Tibial nerve (tissue), 4 donors: ENCODE results near the gene PRG2. TPM values are rescaled to one million over a fixed set of nuclear protein-coding genes. Genes with fewer than 3 reads are reported as not detected.

ENCODE experiments used
- DNase-seq, 2 donors: peaks; one replicate each; pipeline ENCODE4 v3.0.0-alpha.2; 2019; ENCODE audit warnings: low spot score in 2 of 2
- H3K27ac ChIP-seq, 4 donors: fragments of 200-600 bp; sonication (generic) in 3 of 4; one replicate each; pipeline ENCODE4 v1.5.1; 2017 to 2019; ENCODE audit warnings: mild to moderate bottlenecking in 1 of 4
- H3K27me3 ChIP-seq, 2 donors: fragments of 200-600 bp; sonication (generic) in 1 of 2; one replicate each; pipeline versions ENCODE4 v1.5.1 to v1.6.0; 2017 to 2019
- H3K36me3 ChIP-seq, 3 donors: fragments of 200-600 bp; sonication (generic); one replicate each; pipeline ENCODE4 v1.5.1; 2018 to 2019
- H3K4me1 ChIP-seq, 4 donors: fragments of 200-600 bp; sonication (generic) in 3 of 4; one replicate each; pipeline ENCODE4 v1.5.1; 2017 to 2019
- H3K4me3 ChIP-seq, 4 donors: fragments of 200-600 bp; sonication (generic) in 3 of 4; one replicate each; pipeline ENCODE4 v1.5.1; 2017 to 2019; ENCODE audit warnings: mild to moderate bottlenecking in 1 of 4, moderate library complexity in 1 of 4
- H3K9me3 ChIP-seq, 4 donors: fragments of 200-600 bp; sonication (generic) in 3 of 4; one replicate each; pipeline ENCODE4 v1.5.1; 2017 to 2019
- CTCF ChIP-seq, 5 experiments: fragments of 200-600 bp in 3 of 5; fragments of 450-650 bp in 2 of 5; sonication (generic) in 3 of 5; IDR thresholded peaks; one replicate each; pipeline ENCODE4 v1.5.1; 2016 to 2019; ENCODE audit warnings: antibody characterized with exemption in 5 of 5, mild to moderate bottlenecking in 3 of 5, moderate library complexity in 2 of 5
- EP300 ChIP-seq, 2 donors: sonication (generic); formaldehyde crosslinking; IDR thresholded peaks; one replicate each; pipeline ENCODE4 v1.6.1; 2017; ENCODE audit warnings: antibody characterized with exemption in 2 of 2, mild to moderate bottlenecking in 1 of 2
- POLR2A ChIP-seq, 2 donors: fragments of 450-650 bp; IDR thresholded peaks; one replicate each; pipeline ENCODE4 v1.6.1; 2017; ENCODE audit warnings: antibody characterized with exemption in 2 of 2, mild to moderate bottlenecking in 2 of 2, moderate library complexity in 2 of 2
- WGBS, 2 donors: methylation state at CpG; one replicate each; pipeline ENCODE4 v1.1.5; 2018; 5-methylcytosine and 5-hydroxymethylcytosine counted together
- total RNA-seq, 4 donors: library from RNA; depleted of rRNA; stranded (reverse); fragments of >200 nt; gene quantifications; one replicate each; pipeline ENCODE4 v1.1.0, GENCODE V29; 2016

The PRG2 gene
- total RNA-seq, 4 donors from 2014 or later, result 0.39 TPM; not detected in 3

- 40 to 53% methylated on average over 4 of the region's 4 CpGs for WGBS, 2 donors
- Histone ChIP-seq H3K9me3 (no peaks in the 10 kb centered on the region), H3K36me3 (no peaks in the 10 kb centered on the region), H3K27ac (peak overlapping the region in 1 of 4 donors; percentile 23), H3K4me1 (peaks cover 0 to 25% (median 2%) of the 10 kb centered on the region in 4 donors), H3K4me3 (no peak overlapping the region), H3K27me3 (no peaks in the 10 kb centered on the region)
- TF ChIP-seq EP300 (IDR thresholded peaks at IDR 0.05), result no peak
- no peak for TF ChIP-seq POLR2A (IDR thresholded peaks at IDR 0.05)
- no peak for TF ChIP-seq CTCF (IDR thresholded peaks at IDR 0.05)
- DNase-seq, result no peak
These were observed 36.6 kb downstream of the PRG2 start for GRCh38 chr11:57353852-57354251.

- peaks cover 0 to 25% (median 2%) of the 10 kb centered on the region in 4 donors for H3K4me1 ChIP-seq
- H3K27me3 ChIP-seq, result no peaks in the 10 kb centered on the region
- peak overlapping the region in 1 of 4 donors; percentile 23 for H3K27ac ChIP-seq
- H3K9me3 ChIP-seq, result no peaks in the 10 kb centered on the region
- no peaks in the 10 kb centered on the region for H3K36me3 ChIP-seq
- no peak overlapping the region for H3K4me3 ChIP-seq
- TF ChIP-seq EP300 (IDR thresholded peaks at IDR 0.05), result no peak
- WGBS, 2 donors, result 31 to 34% methylated on average over 4 of the region's 4 CpGs
- DNase-seq, result no peak
These were observed 37.0 kb downstream of the PRG2 start for GRCh38 chr11:57353446-57353845.

- peaks cover 0 to 23% (median 2%) of the 10 kb centered on the region in 4 donors for H3K4me1 ChIP-seq
- no peaks in the 10 kb centered on the region for H3K27me3 ChIP-seq
- TF ChIP-seq POLR2A (IDR thresholded peaks at IDR 0.05) (no peak), EP300 (IDR thresholded peaks at IDR 0.05) (no peak), CTCF (IDR thresholded peaks at IDR 0.05) (no peak)
- no peak overlapping the region for H3K4me3 ChIP-seq
- DNase-seq, result no peak
- H3K36me3 ChIP-seq, result no peaks in the 10 kb centered on the region
- H3K27ac ChIP-seq, result peak overlapping the region in 1 of 4 donors; percentile 11
- WGBS, 2 donors, result 51 to 58% methylated on average over 5 of the region's 5 CpGs
- H3K9me3 ChIP-seq, result no peaks in the 10 kb centered on the region
These were observed 37.4 kb downstream of the PRG2 start for GRCh38 chr11:57353036-57353435.

- no peak overlapping the region for H3K4me3 ChIP-seq
- 15 to 18% methylated on average over 24 to 29 of the region's 31 CpGs for WGBS, 2 donors
- H3K4me1 ChIP-seq, result peaks cover 0 to 18% (median 2%) of the 10 kb centered on the region in 4 donors
- no peaks in the 10 kb centered on the region for H3K27me3 ChIP-seq
- no peak overlapping the region for H3K27ac ChIP-seq
- no peaks in the 10 kb centered on the region for H3K36me3 ChIP-seq
- peak; percentile 53 to 74 for DNase-seq
- H3K9me3 ChIP-seq, result no peaks in the 10 kb centered on the region
- TF ChIP-seq POLR2A (IDR thresholded peaks at IDR 0.05), result no peak
- peak; percentile 87 to 93 (median 88) for TF ChIP-seq CTCF (IDR thresholded peaks at IDR 0.05)
These were observed 40.8 kb downstream of the PRG2 start for GRCh38 chr11:57349491-57350274.

- Histone ChIP-seq H3K4me3 (no peak overlapping the region), H3K36me3 (no peaks in the 10 kb centered on the region), H3K4me1 (peaks cover 0 to 18% (median 2%) of the 10 kb centered on the region in 4 donors), H3K9me3 (no peaks in the 10 kb centered on the region), H3K27ac (no peak overlapping the region), H3K27me3 (no peaks in the 10 kb centered on the region)
- 86 to 87% methylated on average over 14 of the region's 14 CpGs for WGBS, 2 donors
- TF ChIP-seq EP300 (IDR thresholded peaks at IDR 0.05) (no peak), CTCF (IDR thresholded peaks at IDR 0.05) (no peak), POLR2A (IDR thresholded peaks at IDR 0.05) (no peak)
- DNase-seq, result no peak
These were observed 41.7 kb downstream of the PRG2 start for GRCh38 chr11:57348636-57349313.
